Loucy (cell line): ENCODE measurements around the gene ARID1B.

Experiments
- H2AFZ ChIP-seq: fragments of 200-600 bp; sonication (generic); 2 replicates; pipeline ENCODE4 v1.6.0; 2016; ENCODE audit warnings: antibody characterized with exemption, mild to moderate bottlenecking, low read length, moderate library complexity
- H3F3A ChIP-seq: fragments of 200-600 bp; 2 replicates; pipeline ENCODE4 v1.6.0; 2016; ENCODE audit warnings: antibody characterized with exemption, low read depth, mild to moderate bottlenecking
- H3K27me3 ChIP-seq: fragments of 200-600 bp; sonication (generic); 2 replicates; pipeline ENCODE4 v1.6.1; 2014; ENCODE audit warnings: low read length, mild to moderate bottlenecking; ENCODE audit not compliant: insufficient read depth, poor library complexity, severe bottlenecking
- H3K36me3 ChIP-seq: fragments of 200-600 bp; sonication (generic); 2 replicates; pipeline ENCODE4 v1.6.1; 2016; ENCODE audit warnings: low read length; ENCODE audit not compliant: insufficient read depth
- H3K4me1 ChIP-seq: fragments of 200-600 bp; sonication (generic); 2 replicates; pipeline ENCODE4 v1.5.1; 2014; ENCODE audit warnings: low read length, mild to moderate bottlenecking; ENCODE audit not compliant: insufficient read depth, poor library complexity, severe bottlenecking
- H3K4me2 ChIP-seq: fragments of 200-600 bp; sonication (generic); 2 replicates; pipeline ENCODE4 v1.6.0; 2014; ENCODE audit warnings: antibody characterized with exemption, low read length, low read depth, mild to moderate bottlenecking; ENCODE audit not compliant: poor library complexity, severe bottlenecking
- H3K4me3 ChIP-seq: fragments of 200-600 bp; sonication (generic); 2 replicates; pipeline ENCODE4 v1.5.1; 2014; ENCODE audit warnings: low read length, mild to moderate bottlenecking, mixed read lengths; ENCODE audit not compliant: poor library complexity, severe bottlenecking
- H3K79me2 ChIP-seq: fragments of 200-600 bp; sonication (generic); 2 replicates; pipeline ENCODE4 v1.6.1; 2014; ENCODE audit warnings: low read length; ENCODE audit not compliant: insufficient read depth
- H3K9ac ChIP-seq: fragments of 200-600 bp; sonication (generic); 2 replicates; pipeline ENCODE4 v1.6.0; 2014; ENCODE audit warnings: mild to moderate bottlenecking, low read depth, low read length, moderate library complexity; ENCODE audit not compliant: poor library complexity, severe bottlenecking
- H3K9me2 ChIP-seq: fragments of 200-600 bp; sonication (generic); replicated peaks from 2 replicates; pipeline ENCODE4 v1.6.1; 2016; ENCODE audit warnings: low read depth, low read length, mixed read lengths
- H3K9me3 ChIP-seq: fragments of 200-600 bp; sonication (generic); 2 replicates; pipeline ENCODE4 v1.6.1; 2014; ENCODE audit warnings: mild to moderate bottlenecking, antibody characterized with exemption, low read length, low read depth; ENCODE audit not compliant: insufficient read depth
- H4K20me1 ChIP-seq: fragments of 200-600 bp; sonication (generic); 2 replicates; pipeline ENCODE4 v1.6.0; 2014; ENCODE audit warnings: antibody characterized with exemption, low read length, mild to moderate bottlenecking; ENCODE audit not compliant: insufficient read depth, poor library complexity, severe bottlenecking
- EZH2phosphoT487 ChIP-seq: fragments of 200-600 bp; IDR thresholded peaks from 2 replicates; pipeline ENCODE4 v1.6.1; 2018; ENCODE audit warnings: antibody characterized with exemption, mild to moderate bottlenecking, moderate library complexity, borderline replicate concordance
- TF ChIP-seq, protein P1 (sequence below): fragments of 200-600 bp; sonication (generic); conservative IDR thresholded peaks from 2 replicates; pipeline ENCODE4 v1.5.1; 2014; ENCODE audit warnings: mild to moderate bottlenecking, antibody characterized with exemption, low read length

Gene ARID1B

DNA sequence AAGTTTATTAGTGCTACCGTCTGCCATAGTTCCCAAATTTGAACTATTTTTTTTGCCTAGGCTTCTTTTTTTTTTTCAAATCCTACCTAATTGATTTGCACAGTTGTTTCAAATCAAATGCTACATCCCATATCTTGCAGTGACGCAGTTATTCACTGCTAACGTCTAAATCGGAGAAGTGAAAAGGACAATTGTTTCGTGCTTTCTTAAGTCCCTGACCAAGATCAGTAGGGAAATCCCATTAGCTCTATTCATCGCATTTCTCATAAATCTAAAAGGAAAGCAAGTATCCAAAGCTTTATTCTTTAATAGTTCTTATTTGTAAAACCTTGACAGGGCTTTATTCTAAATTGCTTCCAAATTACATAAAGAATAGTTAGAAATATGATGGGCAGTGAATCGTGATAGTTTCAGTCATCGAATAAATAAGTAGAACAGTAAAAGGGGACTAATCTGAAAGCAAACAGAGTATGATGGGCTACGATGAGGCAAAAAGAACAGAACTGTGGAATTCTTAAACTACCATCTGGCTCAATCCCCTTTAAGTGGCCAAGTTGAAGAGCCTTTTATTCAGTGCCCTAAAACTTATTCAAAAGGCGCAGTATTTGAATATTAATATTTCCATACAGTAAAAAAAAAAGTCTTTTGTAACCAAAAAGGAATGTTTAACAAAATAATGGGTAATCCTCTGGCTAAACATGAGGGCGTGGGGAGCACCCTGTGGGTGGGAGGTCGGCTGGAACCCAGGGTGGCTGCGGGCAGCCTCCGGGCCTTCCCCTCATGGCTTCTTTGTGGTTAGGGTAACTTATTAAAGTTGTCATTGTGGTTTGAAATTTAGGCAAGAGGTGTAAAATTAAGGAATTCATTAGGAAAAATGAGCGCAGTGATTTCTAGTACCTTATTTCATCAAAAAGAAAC is 3.0 kb upstream of the ARID1B start:
- no peaks in the 10 kb centered on the region for H3F3A ChIP-seq
- no peak overlapping the region for H3K9ac ChIP-seq
- H3K4me1 ChIP-seq = peaks cover 9% of the 10 kb centered on the region
- no peaks in the 10 kb centered on the region for H3K27me3 ChIP-seq
- no peaks in the 10 kb centered on the region for H3K36me3 ChIP-seq
- no peaks in the 10 kb centered on the region for H3K9me3 ChIP-seq
- H3K9me2 ChIP-seq = no peaks in the 10 kb centered on the region
- H2AFZ ChIP-seq = no peak overlapping the region
- peaks cover 26% of the 10 kb centered on the region for H3K79me2 ChIP-seq
- H4K20me1 ChIP-seq = peaks cover 3% of the 10 kb centered on the region
- TF ChIP-seq EZH2phosphoT487 = no peak
- TF ChIP-seq, protein P1, sequence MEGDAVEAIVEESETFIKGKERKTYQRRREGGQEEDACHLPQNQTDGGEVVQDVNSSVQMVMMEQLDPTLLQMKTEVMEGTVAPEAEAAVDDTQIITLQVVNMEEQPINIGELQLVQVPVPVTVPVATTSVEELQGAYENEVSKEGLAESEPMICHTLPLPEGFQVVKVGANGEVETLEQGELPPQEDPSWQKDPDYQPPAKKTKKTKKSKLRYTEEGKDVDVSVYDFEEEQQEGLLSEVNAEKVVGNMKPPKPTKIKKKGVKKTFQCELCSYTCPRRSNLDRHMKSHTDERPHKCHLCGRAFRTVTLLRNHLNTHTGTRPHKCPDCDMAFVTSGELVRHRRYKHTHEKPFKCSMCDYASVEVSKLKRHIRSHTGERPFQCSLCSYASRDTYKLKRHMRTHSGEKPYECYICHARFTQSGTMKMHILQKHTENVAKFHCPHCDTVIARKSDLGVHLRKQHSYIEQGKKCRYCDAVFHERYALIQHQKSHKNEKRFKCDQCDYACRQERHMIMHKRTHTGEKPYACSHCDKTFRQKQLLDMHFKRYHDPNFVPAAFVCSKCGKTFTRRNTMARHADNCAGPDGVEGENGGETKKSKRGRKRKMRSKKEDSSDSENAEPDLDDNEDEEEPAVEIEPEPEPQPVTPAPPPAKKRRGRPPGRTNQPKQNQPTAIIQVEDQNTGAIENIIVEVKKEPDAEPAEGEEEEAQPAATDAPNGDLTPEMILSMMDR = no peak
- no peak overlapping the region for H3K4me3 ChIP-seq
- no peak overlapping the region for H3K4me2 ChIP-seq

DNA sequence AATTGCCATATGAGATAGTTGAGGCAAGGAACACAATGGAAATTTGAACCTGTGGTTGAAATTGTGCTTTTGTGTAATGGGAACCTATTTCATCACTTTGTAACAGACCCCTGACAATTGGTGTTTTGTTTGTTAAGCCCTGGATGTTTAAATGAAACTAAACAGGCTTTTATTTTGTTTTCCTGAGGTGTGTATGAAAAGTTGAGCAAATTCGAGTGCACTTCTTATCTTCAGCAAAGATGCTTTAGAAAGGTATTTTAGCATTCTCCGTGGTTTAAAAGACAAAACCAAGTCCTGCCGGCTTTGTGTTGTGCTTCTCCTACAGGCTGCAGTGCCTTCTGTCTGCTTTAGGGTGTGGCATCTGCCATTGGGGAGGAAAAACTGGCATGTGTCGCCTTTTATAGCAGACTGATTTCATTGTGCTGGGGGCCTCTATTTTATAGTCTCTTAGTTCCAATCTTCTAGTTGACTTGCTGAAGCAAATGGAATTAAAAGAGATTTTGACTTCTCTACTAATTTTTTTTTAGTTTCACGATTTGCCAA is 2.2 kb upstream of the ARID1B start:
- Histone ChIP-seq H2AFZ (no peak overlapping the region), H3K9me3 (no peaks in the 10 kb centered on the region), H3K4me1 (peaks cover 9% of the 10 kb centered on the region), H4K20me1 (peaks cover 6% of the 10 kb centered on the region), H3K27me3 (no peaks in the 10 kb centered on the region), H3K4me2 (no peak overlapping the region), H3F3A (no peaks in the 10 kb centered on the region), H3K9me2 (no peaks in the 10 kb centered on the region), H3K9ac (no peak overlapping the region), H3K79me2 (peaks cover 33% of the 10 kb centered on the region), H3K4me3 (no peak overlapping the region), H3K36me3 (no peaks in the 10 kb centered on the region)
- no peak for TF ChIP-seq EZH2phosphoT487
- TF ChIP-seq, protein P1 = no peak

DNA sequence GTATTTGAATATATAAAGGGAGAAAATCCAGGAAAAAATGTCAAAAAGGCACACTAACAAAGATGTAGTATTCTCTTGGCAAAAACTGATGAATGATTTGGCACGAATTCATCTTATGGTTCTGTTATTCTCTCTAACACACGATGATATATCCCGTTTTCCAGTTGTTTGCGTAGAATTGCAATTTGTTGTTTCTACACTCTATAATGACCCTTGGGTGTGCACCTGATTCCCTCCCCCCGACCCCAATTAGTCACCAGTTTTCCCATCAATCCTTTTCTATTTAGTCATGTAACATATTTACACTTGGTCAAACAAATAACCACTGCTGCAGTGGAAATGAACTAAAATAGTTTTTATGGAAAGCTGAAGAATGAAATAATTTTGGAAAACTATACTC is 1.5 kb upstream of the ARID1B start:
- no peaks in the 10 kb centered on the region for H3F3A ChIP-seq
- H3K79me2 ChIP-seq = peaks cover 41% of the 10 kb centered on the region
- no peak for TF ChIP-seq EZH2phosphoT487
- TF ChIP-seq, protein P1 = no peak
- peak overlapping the region; percentile 90 for H3K4me2 ChIP-seq
- H4K20me1 ChIP-seq = peaks cover 12% of the 10 kb centered on the region
- no peaks in the 10 kb centered on the region for H3K36me3 ChIP-seq
- H3K4me1 ChIP-seq = peaks cover 9% of the 10 kb centered on the region
- H3K9me2 ChIP-seq = no peaks in the 10 kb centered on the region
- H3K27me3 ChIP-seq = no peaks in the 10 kb centered on the region
- no peaks in the 10 kb centered on the region for H3K9me3 ChIP-seq
- H2AFZ ChIP-seq = no peak overlapping the region
- peak overlapping the region; percentile 83 for H3K4me3 ChIP-seq
- no peak overlapping the region for H3K9ac ChIP-seq
